Activated T-helper 9 cell treated with anti-CD3 and anti-CD28 coated beads, Interleukin-2, amount 50 U/mL, for 16 hours (primary cell): ENCODE results near the gene CNNM1.

Experiments used
- DNase-seq: peaks from one replicate; pipeline ENCODE4 v3.0.0-alpha.2; 2020; ENCODE audit warnings: low read depth

Gene CNNM1

GRCh38 chr10:99329304-99329553, at the start of gene CNNM1:
Gene CNNM1 (plus strand): TSS chr10:99329356. CDS start chr10:99329388, 32 bp downstream.
- no peak for DNase-seq

GRCh38 chr10:99279626-99280111, 49.5 kb upstream of the CNNM1 start:
- DNase-seq: no peak

- no peak for DNase-seq
Observed at GRCh38 chr10:99280472-99280871, 48.7 kb upstream of the CNNM1 start.

- DNase-seq: no peak
Observed at GRCh38 chr10:99285881-99286280, 43.3 kb upstream of the CNNM1 start.

GRCh38 chr10:99290306-99290705, 38.9 kb upstream of the CNNM1 start:
- no peak for DNase-seq

GRCh38 chr10:99292159-99292558, 37.0 kb upstream of the CNNM1 start:
- no peak for DNase-seq

GRCh38 chr10:99296605-99297004, 32.6 kb upstream of the CNNM1 start:
- no peak for DNase-seq

GRCh38 chr10:99297033-99297432, 32.1 kb upstream of the CNNM1 start:
- DNase-seq: no peak

- DNase-seq: no peak
Observed at GRCh38 chr10:99303899-99304861, 25.0 kb upstream of the CNNM1 start.

- DNase-seq: no peak
Observed at GRCh38 chr10:99304862-99305229, 24.3 kb upstream of the CNNM1 start.

GRCh38 chr10:99312501-99312900, 16.7 kb upstream of the CNNM1 start:
- DNase-seq: no peak

GRCh38 chr10:99315853-99316252, 13.3 kb upstream of the CNNM1 start:
- no peak for DNase-seq

GRCh38 chr10:99316374-99316773, 12.8 kb upstream of the CNNM1 start:
- no peak for DNase-seq

GRCh38 chr10:99318048-99318447, 11.1 kb upstream of the CNNM1 start:
- DNase-seq: no peak

GRCh38 chr10:99318475-99318874, 10.7 kb upstream of the CNNM1 start:
- DNase-seq: no peak

- DNase-seq: no peak
Observed at GRCh38 chr10:99325281-99325680, 3.9 kb upstream of the CNNM1 start.

GRCh38 chr10:99326871-99327270, 2.3 kb upstream of the CNNM1 start:
- DNase-seq: no peak

GRCh38 chr10:99328579-99329303, 415 bp upstream of the CNNM1 start:
- no peak for DNase-seq

- no peak for DNase-seq
Observed at GRCh38 chr10:99329554-99330346, 594 bp downstream of the CNNM1 start.

GRCh38 chr10:99330347-99330924, 1.3 kb downstream of the CNNM1 start:
- no peak for DNase-seq

- DNase-seq: no peak
Observed at GRCh38 chr10:99331207-99331803, 2.1 kb downstream of the CNNM1 start.

GRCh38 chr10:99337311-99337811, 8.2 kb downstream of the CNNM1 start:
- no peak for DNase-seq
